CD4-positive, CD25-positive, alpha-beta regulatory T cell (primary cell): ENCODE data around the gene FGFR3. TPM values are rescaled to one million over a fixed set of nuclear protein-coding genes. Genes with fewer than 3 reads are reported as not detected.
A peak's percentile ranks its signal among the peaks of the same experiment; 100 is the strongest.

ENCODE experiments used
- ATAC-seq, 2 donors: fragments of 150-1000 bp; cut with Tn5 transposase; one replicate each; pipeline ENCODE4 v1.10.0; 2021; ENCODE audit warnings: low read depth in 2 of 2, moderate number of reproducible peaks in 2 of 2, moderate library complexity in 1 of 2
- DNase-seq, 3 donors: peaks; one replicate each; pipeline versions ENCODE4 v3.0.0 to v3.0.0-alpha.2; 2012 to 2022; ENCODE audit warnings: mixed read lengths in 1 of 3
- H3K27ac ChIP-seq: one replicate; pipeline ENCODE4 v1.7.0; 2013; ENCODE audit warnings: mild to moderate bottlenecking, low read length; ENCODE audit not compliant: insufficient read depth, poor library complexity, severe bottlenecking
- H3K27me3 ChIP-seq: one replicate; pipeline ENCODE4 v1.7.0; 2013; ENCODE audit warnings: low read length; ENCODE audit not compliant: control insufficient read depth, insufficient read depth
- H3K36me3 ChIP-seq: one replicate; pipeline ENCODE4 v1.7.0; 2013; ENCODE audit warnings: mild to moderate bottlenecking, low read length, moderate library complexity; ENCODE audit not compliant: control insufficient read depth, insufficient read depth
- H3K4me1 ChIP-seq: 2 replicates; pipeline ENCODE4 v1.7.0; 2013; ENCODE audit warnings: mild to moderate bottlenecking, low read length; ENCODE audit not compliant: insufficient read depth, control insufficient read depth, poor library complexity, severe bottlenecking
- H3K4me3 ChIP-seq: one replicate; pipeline ENCODE4 v1.7.0; 2013; ENCODE audit warnings: low read depth, mild to moderate bottlenecking, low read length, moderate library complexity
- H3K9me3 ChIP-seq, 2 experiments: 1 replicate in 1 of 2; 2 replicates in 1 of 2; pipeline ENCODE4 v1.7.0; 2013; ENCODE audit warnings: low read length in 2 of 2, mild to moderate bottlenecking in 1 of 2, moderate library complexity in 1 of 2; ENCODE audit not compliant: control insufficient read depth in 2 of 2
- H3K27ac Mint-ChIP-seq, 3 donors: one replicate each; pipeline ENCODE4 v1.8.0; 2020 to 2022; ENCODE audit warnings: mild to moderate bottlenecking in 3 of 3, mixed read lengths in 3 of 3, moderate library complexity in 2 of 3
- H3K27me3 Mint-ChIP-seq: one replicate; pipeline ENCODE4 v1.8.0; 2022; ENCODE audit warnings: mild to moderate bottlenecking, mixed read lengths
- H3K36me3 Mint-ChIP-seq: one replicate; pipeline ENCODE4 v1.8.0; 2020; ENCODE audit warnings: mixed read lengths
- H3K4me1 Mint-ChIP-seq, 4 donors: one replicate each; pipeline ENCODE4 v1.8.0; 2020 to 2022; ENCODE audit warnings: mixed read lengths in 4 of 4, mild to moderate bottlenecking in 1 of 4
- H3K4me3 Mint-ChIP-seq, 4 donors: one replicate each; pipeline ENCODE4 v1.8.0; 2020 to 2022; ENCODE audit warnings: mild to moderate bottlenecking in 4 of 4, mixed read lengths in 4 of 4, moderate library complexity in 3 of 4
- H3K9me3 Mint-ChIP-seq, 7 donors: one replicate each; pipeline ENCODE4 v1.8.0; 2020 to 2022; ENCODE audit warnings: mixed read lengths in 7 of 7, mild to moderate bottlenecking in 3 of 7, moderate library complexity in 2 of 7
- polyA plus RNA-seq, 4 donors: library from polyadenylated mRNA; unstranded; fragments of 300-500 nt; fragmentation: Illumina TruSeq; gene quantifications; one replicate each; pipeline ENCODE4 v1.2.3, GENCODE V29; 2021
- total RNA-seq: library from RNA; stranded (reverse); gene quantifications from one replicate; pipeline ENCODE4 v1.2.3, GENCODE V29; 2022

Gene FGFR3
- total and polyA plus RNA-seq, 5 donors from 2014 or later, result 0.25 TPM; not detected in 4

DNA sequence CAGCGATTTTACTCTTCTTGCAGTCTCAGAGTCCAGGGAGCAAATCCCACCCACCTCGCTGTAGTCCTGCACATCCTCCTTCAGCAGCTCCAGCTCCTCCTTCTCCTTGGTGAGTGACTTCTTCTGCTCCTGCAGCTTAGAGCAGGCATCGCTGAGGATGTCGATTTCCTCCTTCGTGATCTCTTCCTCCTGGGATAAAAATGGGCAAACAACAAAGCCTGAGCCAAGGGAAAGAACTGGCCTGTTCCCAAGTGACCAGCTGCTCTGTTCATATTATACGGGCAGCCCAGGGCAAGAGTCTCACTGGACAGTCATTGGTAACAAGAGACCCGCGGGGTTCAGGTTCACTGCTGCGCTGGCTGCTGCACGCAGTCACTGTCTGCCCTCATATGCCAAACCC lies 26.2 kb downstream of the FGFR3 start:
- H3K36me3 ChIP-seq, result peaks cover 63% of the 10 kb centered on the region
- H3K27me3 Mint-ChIP-seq, result no peaks in the 10 kb centered on the region
- no peak overlapping the region for H3K27ac Mint-ChIP-seq

GRCh38 chr4:1819816-1820215 lies 26.7 kb downstream of the FGFR3 start:
- H3K4me1 ChIP-seq, result no peaks in the 10 kb centered on the region
- Mint-ChIP-seq H3K36me3 (peaks cover 33% of the 10 kb centered on the region), H3K27me3 (no peaks in the 10 kb centered on the region), H3K9me3 (no peaks in the 10 kb centered on the region), H3K4me3 (no peak overlapping the region), H3K27ac (no peak overlapping the region), H3K4me1 (no peaks in the 10 kb centered on the region)
- no peaks in the 10 kb centered on the region for H3K27me3 ChIP-seq
- ATAC-seq (no peak), DNase-seq (no peak)
- no peak overlapping the region for H3K4me3 ChIP-seq
- H3K9me3 ChIP-seq, result no peaks in the 10 kb centered on the region
- no peak overlapping the region for H3K27ac ChIP-seq
- peaks cover 66% of the 10 kb centered on the region for H3K36me3 ChIP-seq

More for the DNA sequence above, 26.2 kb downstream of the FGFR3 start:
- ATAC-seq, result no peak
- H3K9me3 ChIP-seq, result no peaks in the 10 kb centered on the region
- Mint-ChIP-seq H3K4me1 (no peaks in the 10 kb centered on the region), H3K4me3 (no peak overlapping the region), H3K36me3 (peaks cover 33% of the 10 kb centered on the region), H3K9me3 (no peaks in the 10 kb centered on the region)
- no peaks in the 10 kb centered on the region for H3K27me3 ChIP-seq
- H3K4me3 ChIP-seq, result no peak overlapping the region
- no peaks in the 10 kb centered on the region for H3K4me1 ChIP-seq
- H3K27ac ChIP-seq, result no peak overlapping the region
- DNase-seq, result no peak

GRCh38 chr4:1821679-1822567 lies 28.8 kb downstream of the FGFR3 start:
- H3K9me3 ChIP-seq, result no peaks in the 10 kb centered on the region
- H3K27ac ChIP-seq, result no peak overlapping the region
- Mint-ChIP-seq H3K27me3 (no peaks in the 10 kb centered on the region), H3K9me3 (no peaks in the 10 kb centered on the region), H3K4me1 (no peaks in the 10 kb centered on the region), H3K4me3 (no peak overlapping the region), H3K27ac (no peak overlapping the region), H3K36me3 (peaks cover 28% of the 10 kb centered on the region)
- DNase-seq (no peak), ATAC-seq (no peak)
- H3K4me1 ChIP-seq, result no peaks in the 10 kb centered on the region
- no peaks in the 10 kb centered on the region for H3K27me3 ChIP-seq
- peaks cover 64% of the 10 kb centered on the region for H3K36me3 ChIP-seq
- H3K4me3 ChIP-seq, result no peak overlapping the region

GRCh38 chr4:1822568-1823544 lies 29.8 kb downstream of the FGFR3 start:
- Mint-ChIP-seq H3K36me3 (peaks cover 30% of the 10 kb centered on the region), H3K27ac (no peak overlapping the region), H3K27me3 (no peaks in the 10 kb centered on the region), H3K9me3 (no peaks in the 10 kb centered on the region), H3K4me1 (no peaks in the 10 kb centered on the region), H3K4me3 (no peak overlapping the region)
- no peaks in the 10 kb centered on the region for H3K27me3 ChIP-seq
- no peaks in the 10 kb centered on the region for H3K9me3 ChIP-seq
- H3K4me3 ChIP-seq, result no peak overlapping the region
- peaks cover 57% of the 10 kb centered on the region for H3K36me3 ChIP-seq
- DNase-seq, result no peak
- H3K4me1 ChIP-seq, result no peaks in the 10 kb centered on the region
- no peak overlapping the region for H3K27ac ChIP-seq
- no peak for ATAC-seq

- ATAC-seq (no peak), DNase-seq (no peak)
- Histone ChIP-seq H3K27me3 (no peaks in the 10 kb centered on the region), H3K9me3 (no peaks in the 10 kb centered on the region), H3K4me3 (no peak overlapping the region), H3K36me3 (peaks cover 54% of the 10 kb centered on the region), H3K27ac (no peak overlapping the region), H3K4me1 (no peaks in the 10 kb centered on the region)
- H3K27ac Mint-ChIP-seq, result no peak overlapping the region
- no peaks in the 10 kb centered on the region for H3K9me3 Mint-ChIP-seq
- no peaks in the 10 kb centered on the region for H3K27me3 Mint-ChIP-seq
- H3K4me3 Mint-ChIP-seq, result no peak overlapping the region
- no peaks in the 10 kb centered on the region for H3K4me1 Mint-ChIP-seq
- peaks cover 30% of the 10 kb centered on the region for H3K36me3 Mint-ChIP-seq
Measured at GRCh38 chr4:1823545-1823932, 30.4 kb downstream of the FGFR3 start.

DNA sequence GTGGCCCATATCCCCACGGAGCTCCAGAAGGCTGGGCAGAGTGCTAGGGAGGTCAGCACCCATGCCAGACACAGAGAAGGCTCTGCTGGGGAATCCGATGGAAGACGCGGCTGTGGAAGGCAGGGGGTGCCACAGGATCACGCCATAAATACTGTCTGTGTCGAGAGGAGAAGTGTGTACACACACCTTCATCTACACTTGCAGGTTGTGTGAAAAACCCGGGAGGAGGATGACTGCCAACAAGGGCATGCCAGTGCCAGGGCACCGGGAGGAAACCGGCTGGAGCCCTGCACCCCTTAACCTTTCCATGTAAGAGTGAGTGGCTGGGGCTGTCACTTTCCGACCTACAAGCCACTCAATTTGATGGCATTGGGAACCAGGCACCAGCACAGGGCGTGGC lies 31.7 kb downstream of the FGFR3 start:
- H3K36me3 ChIP-seq, result peaks cover 45% of the 10 kb centered on the region
- H3K27ac Mint-ChIP-seq, result peak overlapping the region in 2 of 3 donors; percentile 38 to 64
- no peak overlapping the region for H3K4me3 ChIP-seq
- DNase-seq (no peak), ATAC-seq (no peak)
- H3K9me3 Mint-ChIP-seq, result no peaks in the 10 kb centered on the region
- no peaks in the 10 kb centered on the region for H3K27me3 Mint-ChIP-seq
- no peaks in the 10 kb centered on the region for H3K9me3 ChIP-seq
- H3K4me3 Mint-ChIP-seq, result no peak overlapping the region
- no peaks in the 10 kb centered on the region for H3K4me1 ChIP-seq
- no peaks in the 10 kb centered on the region for H3K4me1 Mint-ChIP-seq
- peaks cover 28% of the 10 kb centered on the region for H3K36me3 Mint-ChIP-seq
- H3K27ac ChIP-seq, result no peak overlapping the region
- no peaks in the 10 kb centered on the region for H3K27me3 ChIP-seq

DNA sequence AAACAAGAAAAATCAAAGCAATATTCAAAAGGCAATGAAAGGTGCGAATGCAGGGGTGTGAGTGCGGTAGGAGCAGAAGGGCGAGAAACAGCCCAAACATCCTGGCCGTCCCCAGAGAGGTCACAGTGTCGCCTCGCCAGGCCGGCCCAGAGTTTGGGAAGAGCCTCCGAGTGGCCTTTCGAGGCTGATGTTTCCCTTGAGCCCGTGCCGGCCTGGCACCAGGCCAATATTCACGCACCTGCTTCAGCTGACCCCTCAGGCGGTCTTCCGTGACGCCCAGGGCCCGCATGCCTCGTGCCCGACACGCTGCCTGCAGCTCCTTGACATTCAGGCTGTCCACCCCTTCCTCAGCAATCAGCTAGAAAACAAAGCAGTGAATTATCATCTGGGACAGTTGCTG lies 32.2 kb downstream of the FGFR3 start:
- Mint-ChIP-seq H3K4me3 (no peak overlapping the region), H3K9me3 (no peaks in the 10 kb centered on the region), H3K36me3 (peaks cover 29% of the 10 kb centered on the region), H3K4me1 (no peaks in the 10 kb centered on the region), H3K27me3 (no peaks in the 10 kb centered on the region), H3K27ac (peak overlapping the region in 2 of 3 donors; percentile 20 to 38)
- Histone ChIP-seq H3K27me3 (no peaks in the 10 kb centered on the region), H3K9me3 (no peaks in the 10 kb centered on the region), H3K4me1 (no peaks in the 10 kb centered on the region), H3K4me3 (no peak overlapping the region), H3K36me3 (peaks cover 43% of the 10 kb centered on the region), H3K27ac (no peak overlapping the region)
- no peak for ATAC-seq
- DNase-seq, result no peak
